Measurements from ENCODE around the gene GRIK2.

Gene GRIK2

DNA sequence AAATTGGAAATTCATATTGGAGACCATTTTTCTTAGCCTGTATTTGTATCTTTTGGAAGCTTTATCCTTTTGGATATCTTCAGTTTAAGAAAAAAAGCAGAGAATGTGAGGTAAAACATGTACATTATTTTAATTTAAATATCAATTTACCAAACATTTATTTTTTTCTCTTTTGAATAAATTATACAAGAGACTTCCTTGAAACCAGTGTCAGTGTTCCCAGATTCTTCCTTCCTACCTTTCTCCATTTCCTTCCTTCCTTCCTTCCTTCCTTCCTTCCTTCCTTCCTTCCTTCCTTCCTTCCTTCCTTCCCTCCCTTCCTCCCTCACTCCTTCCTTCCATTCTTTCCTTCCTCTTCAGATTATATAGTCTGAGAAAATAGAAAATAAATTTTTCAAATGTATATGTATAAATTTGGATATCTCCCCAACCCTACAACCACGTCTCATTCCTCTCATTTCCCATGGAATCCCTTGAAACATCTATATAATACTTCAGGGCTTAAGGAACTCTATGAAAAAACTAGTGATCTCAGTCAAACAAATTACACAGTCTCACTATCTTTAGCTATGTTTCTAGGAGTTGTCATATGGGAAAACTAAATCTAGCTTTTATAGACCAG lies 528.4 kb downstream of the GRIK2 start:
- no peak for DNase-seq

DNA sequence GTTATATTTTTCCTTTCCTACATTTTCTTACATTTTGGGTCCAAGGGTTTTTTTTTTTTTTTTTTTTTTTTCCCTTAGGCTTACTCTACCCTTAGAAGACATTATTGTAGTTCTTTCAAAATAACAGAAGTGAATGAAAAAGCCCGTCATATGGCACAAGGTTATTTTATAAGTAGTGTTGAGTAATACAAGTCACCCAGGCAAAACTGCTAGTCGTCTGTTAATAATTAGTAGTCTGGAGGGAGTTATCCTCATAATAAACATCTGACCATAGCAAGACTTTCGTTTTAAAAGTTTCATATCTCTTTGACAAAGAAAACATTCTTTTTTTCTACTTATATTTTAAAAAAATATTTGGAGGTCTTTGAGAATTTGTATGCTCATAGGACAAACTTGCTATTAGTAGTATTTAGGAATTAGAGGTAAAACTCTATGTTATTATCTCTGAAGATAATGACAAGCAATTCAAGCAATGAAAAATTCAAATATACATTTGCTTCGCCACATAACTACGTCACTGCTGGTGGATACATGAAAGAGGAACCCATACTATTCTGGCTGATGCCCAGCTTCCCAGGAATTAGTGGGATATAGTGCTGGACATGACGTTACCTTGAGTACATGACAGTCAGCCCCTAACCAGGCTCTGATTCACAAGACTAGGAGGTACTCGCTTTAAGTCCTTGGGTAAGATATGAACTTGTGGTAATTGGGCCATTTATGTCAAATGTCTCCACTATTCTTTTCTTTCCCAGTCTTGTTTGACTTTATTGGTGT lies 532.8 kb downstream of the GRIK2 start:
- DNase-seq: peak; percentile 12

DNA sequence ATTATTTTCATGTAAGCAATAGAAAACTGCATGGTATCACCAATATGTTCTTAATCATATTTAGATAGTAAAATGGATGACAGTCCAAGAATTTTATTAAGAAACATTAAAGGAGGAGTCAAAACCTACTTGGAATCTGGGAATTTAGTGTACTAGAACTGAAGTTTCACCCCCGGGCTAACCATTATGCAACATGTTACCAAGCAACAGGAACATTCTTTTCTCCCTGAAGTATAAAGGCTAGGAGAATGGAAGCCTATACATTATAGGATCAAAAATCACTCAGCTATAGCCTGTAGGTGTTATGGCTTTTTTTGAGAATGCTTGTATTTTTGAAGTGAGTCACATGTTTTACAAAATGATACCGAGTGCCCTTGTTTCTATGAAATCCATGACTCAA lies 538.3 kb downstream of the GRIK2 start:
- DNase-seq: no peak

DNA sequence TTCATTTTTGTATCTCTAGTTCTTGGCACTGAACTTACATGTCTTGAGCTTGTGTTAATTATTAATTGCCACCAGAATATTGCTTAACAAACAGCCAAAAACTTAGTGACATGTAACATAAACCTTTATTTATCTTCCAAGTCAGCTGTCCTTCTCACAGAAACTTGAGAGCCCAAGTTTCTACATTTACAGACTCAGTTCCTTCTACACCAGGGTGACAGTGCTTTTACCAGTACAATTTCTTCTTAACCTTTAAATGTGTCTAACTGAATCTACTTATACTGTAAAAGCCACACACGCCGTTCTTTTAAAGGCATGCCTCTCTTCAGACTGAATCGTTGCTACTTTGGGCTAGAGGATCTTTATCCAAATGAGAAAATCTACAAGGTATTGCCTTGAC lies 539.2 kb downstream of the GRIK2 start:
- DNase-seq: no peak

DNA sequence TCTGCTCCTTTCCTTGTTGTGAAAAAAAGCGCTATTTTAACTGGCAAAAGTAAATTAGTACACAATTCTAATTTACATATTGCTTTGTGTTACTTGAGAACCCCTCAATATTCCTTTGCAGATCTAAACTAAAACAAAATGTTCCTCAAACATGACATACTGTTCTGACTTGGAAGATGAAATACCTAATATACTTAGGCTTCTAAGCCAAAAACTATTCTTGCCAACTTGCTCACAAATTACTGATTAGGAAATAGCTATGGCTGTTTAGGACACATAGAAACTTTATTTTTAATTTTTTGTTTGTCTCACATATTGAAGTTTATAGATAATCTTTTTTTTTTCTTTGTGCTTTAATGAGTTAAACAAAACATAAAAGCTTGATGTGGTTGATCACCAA lies 542.2 kb downstream of the GRIK2 start:
- DNase-seq: no peak

DNA sequence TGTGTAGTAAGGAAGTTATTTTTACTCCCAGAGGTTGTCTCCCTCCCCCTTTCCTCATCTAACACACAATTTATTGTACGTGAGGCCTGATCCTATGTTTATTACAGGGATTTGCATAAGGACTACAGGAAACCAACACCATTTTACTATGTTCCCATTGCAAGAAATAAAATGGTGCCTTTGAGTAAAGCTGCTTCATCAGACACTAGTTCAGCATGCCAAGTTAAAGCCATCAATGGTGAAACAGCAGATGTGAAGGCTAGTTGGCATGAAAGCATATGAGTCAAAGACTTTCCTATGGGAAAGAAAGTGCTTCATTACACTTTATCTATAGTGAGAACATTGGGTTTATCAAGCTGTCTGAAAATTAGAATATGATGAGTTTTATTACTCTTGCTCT lies 543.0 kb downstream of the GRIK2 start:
- DNase-seq: no peak

DNA sequence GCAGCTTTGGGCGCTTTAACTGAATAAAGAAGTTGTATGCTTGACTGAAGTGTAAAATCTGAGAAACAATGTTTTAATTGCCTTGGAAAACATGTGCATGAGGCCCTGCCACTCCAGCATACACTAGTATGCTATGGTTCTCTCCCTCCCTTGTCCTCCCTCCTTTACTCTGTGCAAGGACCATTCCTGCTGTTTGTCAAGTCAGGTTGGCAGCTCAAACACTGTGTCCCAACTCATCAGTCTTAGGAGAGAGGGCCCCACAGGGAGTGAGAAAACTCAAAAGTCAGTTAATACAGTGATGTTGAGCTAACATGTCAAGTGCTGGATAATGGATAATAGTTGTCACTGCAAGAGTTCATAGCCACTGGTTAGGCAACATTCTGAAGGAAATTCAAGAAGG lies 543.6 kb downstream of the GRIK2 start:
- DNase-seq: no peak

DNA sequence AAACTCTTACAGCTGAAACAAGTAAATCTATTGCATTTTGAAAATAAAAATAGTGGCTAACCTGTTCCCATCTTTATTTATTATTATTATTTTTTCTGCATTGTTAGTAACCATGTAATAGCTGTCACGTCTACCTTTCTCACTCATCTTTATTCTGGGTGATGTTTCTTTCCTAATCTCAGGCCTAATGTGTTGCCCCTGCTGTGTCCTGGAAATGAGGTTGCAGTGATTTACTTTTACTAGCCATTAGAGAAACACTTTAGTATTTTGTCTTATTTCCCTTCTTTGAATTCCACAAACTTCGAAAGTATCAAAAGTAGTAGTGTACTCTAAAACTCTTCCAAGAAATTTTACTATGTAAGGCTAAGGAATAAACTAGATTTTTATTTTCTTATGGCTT lies 546.9 kb downstream of the GRIK2 start:
- DNase-seq: no peak

DNA sequence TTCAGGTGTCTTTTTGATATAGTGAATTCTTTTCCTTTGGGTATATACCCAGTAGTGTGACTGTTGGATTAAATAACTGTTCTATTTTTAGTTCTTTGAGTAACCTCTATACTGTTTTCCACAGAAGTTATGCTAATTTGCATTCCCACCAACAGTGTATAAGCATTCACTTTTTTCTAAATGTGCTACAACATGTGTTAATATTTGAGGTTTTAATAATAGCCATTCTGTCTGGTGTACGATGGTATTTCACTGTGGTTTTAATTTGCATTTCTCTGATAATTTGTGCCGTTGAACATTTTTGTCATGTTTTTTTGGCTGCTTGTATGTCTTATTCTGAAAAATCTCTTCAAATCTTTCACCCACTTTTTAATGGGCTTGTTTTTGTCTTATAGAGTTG lies 563.5 kb downstream of the GRIK2 start:
- no peak for DNase-seq

DNA sequence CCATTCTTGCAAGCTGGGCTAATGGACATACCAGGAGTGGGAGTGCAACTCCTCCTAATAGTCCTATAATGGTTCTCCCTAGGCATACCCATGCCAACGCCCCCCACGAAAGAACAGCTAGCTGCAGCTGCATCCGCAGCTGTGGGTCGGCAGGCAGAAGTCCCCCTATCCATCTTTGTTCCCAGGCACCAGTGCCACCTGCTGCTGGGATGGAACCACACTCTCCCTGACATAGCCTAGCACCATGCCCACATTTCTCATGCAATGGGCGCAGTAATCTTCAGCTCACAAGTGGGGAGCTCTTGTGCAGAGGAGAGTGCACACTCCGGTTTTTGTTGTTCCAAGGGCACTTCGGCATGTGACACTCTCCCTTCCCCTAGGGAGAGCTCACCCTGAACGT lies 567.8 kb downstream of the GRIK2 start:
- no peak for DNase-seq

DNA sequence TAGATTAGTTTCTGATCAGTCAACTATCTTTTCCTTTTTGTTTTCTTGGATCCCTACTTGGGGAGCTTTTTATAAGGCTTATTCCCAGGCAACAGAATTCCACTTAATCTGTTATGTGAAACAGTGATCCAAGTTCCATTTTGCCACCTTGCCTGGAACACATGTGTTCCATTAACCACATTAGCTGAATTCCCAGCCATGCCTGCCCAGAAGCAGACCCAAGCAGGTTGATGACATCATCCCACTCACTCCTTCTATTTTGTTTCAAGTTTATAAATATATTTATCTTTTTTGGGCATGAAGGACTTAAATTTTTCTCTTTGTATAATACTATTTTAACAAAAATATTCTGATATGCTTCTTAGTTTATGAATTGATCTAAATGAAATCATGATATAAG lies 587.4 kb downstream of the GRIK2 start:
- no peak for DNase-seq

DNA sequence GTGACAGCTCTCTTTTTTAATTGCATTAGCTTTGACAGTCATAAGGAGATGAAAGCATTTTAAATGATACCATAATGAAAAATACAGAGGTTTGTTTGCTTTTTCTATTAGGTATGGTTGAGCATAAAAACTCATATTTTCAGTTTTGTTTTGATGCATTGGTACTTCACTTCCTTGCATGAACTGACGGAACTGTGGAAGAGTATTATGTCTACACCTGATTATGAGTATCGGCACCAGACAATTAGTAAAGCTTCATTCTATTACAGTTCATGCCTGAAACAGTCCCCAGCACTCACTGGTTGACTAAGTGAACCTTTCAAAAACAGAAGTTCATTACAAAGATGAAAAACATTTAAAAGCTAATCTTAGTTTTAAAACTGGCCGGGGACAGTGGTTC lies 593.0 kb downstream of the GRIK2 start:
- DNase-seq: no peak

DNA sequence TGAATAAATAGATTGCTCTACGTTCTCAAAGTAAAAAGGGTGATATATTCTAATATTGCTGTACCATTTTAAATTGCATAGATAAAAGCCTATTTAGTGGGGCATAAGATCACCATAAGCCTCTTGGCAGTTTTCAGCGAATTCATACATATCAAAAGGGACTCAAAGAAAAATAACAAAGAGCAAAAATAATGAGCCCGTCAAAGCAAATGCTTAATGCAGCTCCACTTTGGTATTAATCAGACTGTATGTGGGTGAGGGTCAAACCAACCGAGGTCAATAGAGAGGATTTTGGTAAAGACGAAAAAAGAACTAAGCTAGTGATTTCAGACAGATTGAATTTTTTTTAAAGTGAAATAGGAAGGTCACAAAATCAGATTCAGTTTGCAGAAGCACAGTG lies 598.8 kb downstream of the GRIK2 start:
- no peak for DNase-seq

DNA sequence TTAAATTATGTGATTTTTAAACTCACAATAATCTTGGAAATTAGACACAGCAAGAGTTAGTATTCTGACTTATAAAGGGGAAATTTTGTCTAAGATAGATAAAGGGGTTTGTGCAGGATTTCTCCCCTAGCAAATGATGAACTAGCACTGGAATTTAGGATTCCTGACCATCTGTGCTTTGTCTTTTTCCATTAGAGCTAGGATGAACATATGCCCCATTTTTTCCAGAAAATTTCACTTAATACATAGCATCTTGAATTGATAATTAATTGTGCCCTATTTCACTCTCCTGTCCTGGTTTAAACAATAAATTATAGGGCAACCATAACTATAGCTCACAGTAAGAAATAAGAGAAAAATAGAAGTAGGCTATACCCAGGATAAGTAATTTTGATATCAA lies 601.0 kb downstream of the GRIK2 start:
- no peak for DNase-seq

DNA sequence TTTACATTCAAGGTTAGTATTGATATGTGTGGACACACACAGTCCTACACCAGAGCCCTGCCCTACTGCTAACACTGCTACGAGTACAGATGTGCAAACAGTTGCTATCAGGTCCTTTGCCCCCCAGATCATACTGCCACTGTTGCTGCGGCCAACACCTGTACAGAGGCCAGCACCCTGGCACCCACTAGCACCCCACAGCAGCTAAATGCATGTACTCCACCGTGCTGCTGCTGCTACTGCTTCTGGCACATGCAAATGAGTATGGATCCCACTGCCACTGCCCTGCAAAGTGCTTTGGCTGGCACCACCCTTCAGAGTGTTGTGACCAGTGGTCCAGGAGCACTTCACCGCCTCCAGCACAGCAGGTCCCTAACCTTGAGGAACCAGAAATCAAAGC lies 621.9 kb downstream of the GRIK2 start:
- DNase-seq: no peak

DNA sequence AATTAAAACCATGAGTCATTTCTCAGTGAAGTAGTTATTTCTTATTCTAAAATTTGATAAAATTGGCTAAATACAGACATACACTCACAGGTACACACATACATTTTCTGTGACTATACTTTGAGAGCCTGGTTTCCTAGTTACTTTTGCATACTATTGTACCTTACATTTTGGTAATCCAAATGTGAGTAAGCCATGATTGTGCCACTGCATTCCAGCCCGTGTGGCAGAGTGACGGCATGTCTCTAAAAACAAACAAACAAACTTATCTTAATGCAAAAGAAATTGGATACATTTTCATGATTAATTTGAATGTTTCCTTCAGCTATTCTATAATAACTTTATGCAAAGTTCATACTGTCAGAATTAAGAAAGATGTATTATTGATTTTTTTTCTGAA lies 628.8 kb downstream of the GRIK2 start:
- DNase-seq: no peak

DNA sequence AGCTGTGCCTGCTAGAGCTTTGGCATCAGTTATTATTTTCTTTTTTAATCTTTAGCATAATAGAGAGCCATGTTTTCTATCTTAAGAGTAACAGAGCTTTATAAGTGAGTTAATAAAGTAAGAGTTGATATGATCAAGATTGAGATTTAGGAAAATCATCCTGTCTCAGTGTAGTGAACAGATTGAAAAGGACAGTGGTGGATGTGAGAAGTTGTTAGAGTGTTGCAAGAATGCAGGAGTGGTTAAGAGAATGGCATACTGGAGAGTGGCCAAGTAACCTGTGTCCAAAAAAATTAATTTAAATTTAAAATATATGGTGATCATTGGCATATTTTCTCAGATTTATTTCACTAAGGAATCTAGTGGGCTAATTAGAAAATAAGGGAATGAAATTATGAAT lies 629.3 kb downstream of the GRIK2 start:
- DNase-seq: no peak

DNA sequence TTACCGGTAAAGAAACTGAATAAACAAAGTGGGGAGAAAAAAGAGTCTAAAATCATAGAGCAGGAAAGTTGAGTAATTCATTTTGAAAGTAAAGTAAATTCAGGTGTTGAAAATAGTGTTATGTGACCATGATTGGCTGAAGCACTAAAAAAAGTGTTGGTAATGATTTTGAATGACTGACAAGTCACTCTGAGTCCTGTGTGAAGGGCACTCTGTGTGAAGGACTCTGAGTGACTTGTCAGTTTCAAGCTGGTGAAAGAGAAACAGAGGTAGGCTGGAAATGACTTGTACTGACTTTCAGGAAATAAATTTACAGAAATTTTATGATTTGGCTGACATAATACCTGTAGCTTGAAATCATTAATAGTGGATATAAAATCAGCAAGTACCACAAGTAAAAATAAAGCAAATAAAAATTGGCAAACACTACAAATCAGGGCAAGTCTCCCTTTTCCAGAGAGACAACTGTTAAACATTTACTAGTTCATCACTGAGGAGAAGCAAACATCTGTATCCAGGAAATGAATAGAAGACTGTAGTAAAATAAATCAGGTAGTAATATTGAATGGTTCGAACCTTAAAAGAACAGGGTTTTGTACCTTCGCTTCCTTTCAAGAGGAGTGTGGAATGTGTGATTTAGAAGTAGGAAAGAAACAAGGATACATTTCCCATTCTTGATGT lies 630.6 kb downstream of the GRIK2 start:
- no peak for DNase-seq

DNA sequence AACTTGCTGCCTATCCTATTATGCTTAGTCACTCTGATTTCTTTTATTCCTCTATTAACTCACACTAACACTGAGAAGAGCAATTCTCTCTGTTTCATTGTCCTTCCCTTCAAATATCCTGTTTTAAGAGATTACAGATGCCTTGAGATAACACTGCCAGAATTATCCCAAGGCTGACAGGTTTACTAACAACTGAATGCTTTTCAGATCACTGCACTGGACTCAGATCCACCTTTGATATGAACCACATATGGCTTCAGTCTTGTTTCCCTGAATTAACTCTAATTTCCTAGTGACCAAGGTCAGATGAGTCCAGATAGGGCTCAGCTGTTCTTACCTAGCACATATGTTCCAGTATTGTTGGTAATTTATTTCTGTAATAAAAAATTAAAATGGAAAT lies 633.1 kb downstream of the GRIK2 start:
- no peak for DNase-seq

DNA sequence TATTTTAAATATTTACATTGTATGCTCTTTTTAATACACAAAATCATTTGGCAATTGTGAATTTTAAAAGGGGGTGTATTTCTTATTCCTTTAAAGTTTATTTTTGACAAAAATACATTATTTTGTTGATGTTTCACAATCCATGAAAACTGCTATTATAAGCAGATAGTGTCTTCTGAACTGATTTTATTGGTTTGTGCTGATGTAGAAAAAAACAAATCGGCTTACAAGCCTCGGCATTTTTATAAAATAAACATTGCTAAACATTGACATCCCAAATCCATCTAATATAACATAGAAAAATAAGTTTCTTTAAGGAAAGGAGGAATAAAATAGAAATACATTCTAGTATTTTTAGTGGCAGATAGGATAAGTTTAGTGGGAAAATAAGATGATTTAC lies 634.7 kb downstream of the GRIK2 start:
- DNase-seq: no peak

DNA sequence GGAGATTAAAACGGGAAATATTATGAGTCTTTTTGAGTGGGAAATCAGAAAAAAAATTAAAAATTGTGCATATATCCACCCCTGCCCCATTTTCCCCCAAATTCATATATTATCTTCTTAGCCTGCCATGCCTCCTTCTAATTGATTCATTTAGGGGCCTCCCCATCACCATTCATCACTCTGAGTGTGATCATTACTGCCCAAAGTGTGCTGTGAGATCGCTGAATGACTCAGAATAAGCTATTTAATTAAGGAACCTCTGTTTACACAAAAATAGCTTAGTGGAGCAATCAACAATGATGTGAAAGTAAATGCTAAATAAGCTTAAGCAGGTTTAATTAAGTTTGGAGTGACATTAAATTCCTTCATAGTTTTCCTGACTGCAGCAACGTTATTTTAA lies 645.5 kb downstream of the GRIK2 start:
- DNase-seq: no peak

DNA sequence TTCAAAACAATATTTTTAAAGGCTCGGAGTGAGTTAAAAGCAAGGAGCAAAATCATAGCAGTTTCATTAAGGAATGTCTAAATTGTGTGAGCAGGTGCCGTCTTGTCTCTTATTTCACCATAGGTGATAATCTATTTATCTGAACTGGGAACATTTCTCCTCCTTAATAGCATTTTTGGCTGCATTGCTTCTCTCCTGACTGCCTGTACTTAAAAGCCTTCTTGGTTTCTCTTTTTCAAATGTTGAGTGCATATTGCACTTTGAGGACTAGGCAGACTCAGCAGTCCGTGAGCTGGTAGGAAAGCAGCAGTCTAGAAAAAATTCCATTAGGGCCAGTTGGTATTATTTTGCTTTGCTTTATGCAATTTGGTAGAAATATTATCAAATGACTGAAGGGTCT lies 645.9 kb downstream of the GRIK2 start:
- DNase-seq: no peak

DNA sequence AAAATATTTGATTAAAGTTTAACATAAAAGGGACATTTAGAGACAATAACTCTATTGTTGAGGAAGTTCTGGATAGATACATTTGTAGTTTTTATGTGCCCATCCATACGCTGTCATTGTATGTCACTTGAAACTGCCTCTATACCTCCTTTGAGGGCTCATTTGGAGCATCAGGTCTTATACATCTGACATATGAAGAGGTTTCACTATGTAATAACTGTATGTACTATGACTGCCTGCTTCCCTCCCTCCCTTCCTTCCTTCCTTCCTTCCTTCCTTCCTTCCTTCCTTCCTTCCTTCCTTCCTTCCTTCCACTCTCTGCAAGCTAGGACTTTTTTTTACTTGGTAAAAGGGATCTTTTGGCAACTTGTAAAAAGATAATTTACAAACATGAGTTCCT lies 657.5 kb downstream of the GRIK2 start:
- DNase-seq: no peak

DNA sequence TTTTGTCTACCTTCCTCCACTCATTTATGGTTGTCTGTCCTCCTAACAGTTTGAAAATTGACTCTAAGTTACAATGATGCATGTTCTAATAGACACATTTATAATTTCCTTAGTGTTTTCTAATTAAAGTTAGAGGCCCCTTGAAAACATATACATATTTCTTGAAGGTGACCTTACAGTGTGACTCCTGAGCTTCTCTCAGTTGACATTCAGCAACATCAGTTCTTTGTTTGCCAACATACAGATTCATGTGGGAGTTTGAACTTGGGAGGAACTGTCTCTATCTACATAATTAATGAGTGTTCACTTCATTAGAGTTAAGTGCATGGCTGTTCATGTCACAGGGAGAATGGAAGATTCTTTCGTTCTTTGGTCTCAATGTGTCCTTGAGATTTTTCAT lies 658.2 kb downstream of the GRIK2 start:
- no peak for DNase-seq

DNA sequence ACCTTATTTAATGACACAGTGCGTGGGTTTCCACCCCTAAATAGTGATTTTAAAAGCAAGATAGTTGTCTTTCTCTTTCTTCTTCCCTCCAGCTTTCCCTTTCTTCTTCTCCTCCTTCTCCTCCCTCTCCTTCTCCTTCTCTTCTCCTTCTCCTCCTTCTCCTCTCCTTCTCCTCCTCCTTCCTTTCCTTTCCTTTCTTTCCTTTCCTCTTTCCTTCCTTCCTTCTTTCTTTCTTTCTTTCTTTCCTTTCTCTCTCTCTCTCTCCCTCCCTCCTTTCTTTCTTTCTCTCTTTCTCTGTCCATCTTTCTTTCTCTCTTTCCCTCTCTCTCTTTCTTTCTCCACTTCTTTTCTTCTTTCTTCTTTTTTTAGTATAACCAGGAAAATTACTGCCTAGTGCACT lies 670.6 kb downstream of the GRIK2 start:
- no peak for DNase-seq
